SK-N-SH treated with all-trans-retinoic acid at 6 μM for 48 hours (cell line): ENCODE results near the gene TAF1B.

ENCODE experiments used
- PATZ1 ChIP-seq: fragments of 250-450 bp; sonication (Bioruptor Pico); IDR thresholded peaks from 2 replicates; pipeline ENCODE4 v1.8.0; 2020; ENCODE audit warnings: mild to moderate bottlenecking, moderate library complexity, borderline replicate concordance
- TOX ChIP-seq: fragments of 250-450 bp; sonication (Bioruptor Pico); IDR thresholded peaks from 2 replicates; pipeline ENCODE4 v1.8.0; 2021; ENCODE audit warnings: mild to moderate bottlenecking, moderate library complexity, borderline replicate concordance

GRCh38 chr2:9811216-9811615 is 32.1 kb upstream of the TAF1B start:
- TF ChIP-seq TOX (CRISPR knock-in tag) (no peak), PATZ1 (CRISPR knock-in tag) (no peak)
